Glomerular visceral epithelial cell (primary cell): ENCODE results near the gene NSF.
"Not testable (repeated sequence)": the region's sequence is repeated elsewhere in the genome, so short reads cannot be mapped to it uniquely, and the experiment has no call there.

ENCODE experiments used
- DNase-seq: peaks from one replicate; pipeline ENCODE4 v3.0.0-alpha.2; 2016; ENCODE audit errors: extremely low spot score

The NSF gene

GRCh38 chr17:46590157-46591146, at the start of gene NSF:
NSF (plus strand) TSS chr17:46590669; CDS start chr17:46590776, 107 bp downstream.
- DNase-seq: not testable (repeated sequence)

- DNase-seq: not testable (repeated sequence)
Observed at GRCh38 chr17:46548607-46549006, 41.9 kb upstream of the NSF start.

- DNase-seq: not testable (repeated sequence)
Observed at GRCh38 chr17:46559155-46559554, 31.3 kb upstream of the NSF start.

- DNase-seq: not testable (repeated sequence)
Observed at GRCh38 chr17:46560048-46560447, 30.4 kb upstream of the NSF start.

DNA sequence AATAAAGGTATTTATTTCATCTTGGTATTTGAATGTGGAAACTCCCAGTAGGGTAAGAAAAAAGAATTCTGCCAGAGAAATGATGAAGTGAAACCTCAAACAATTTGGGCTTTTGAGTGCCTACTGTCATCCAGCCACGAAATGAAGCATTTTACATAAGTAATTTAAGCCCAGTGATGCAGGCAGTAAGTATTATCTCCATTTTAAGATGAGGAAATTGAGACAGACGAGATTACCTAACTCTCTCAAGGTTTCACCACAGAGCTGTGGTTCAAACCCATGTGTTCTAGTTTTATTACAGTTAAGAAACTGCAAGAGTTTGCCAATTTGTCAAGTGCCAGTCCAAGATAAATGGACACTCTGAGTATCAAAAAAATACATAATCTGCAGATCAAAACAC, 24.2 kb upstream of the NSF start:
- not testable (repeated sequence) for DNase-seq

- DNase-seq: not testable (repeated sequence)
Observed at GRCh38 chr17:46566980-46567379, 23.5 kb upstream of the NSF start.

DNA sequence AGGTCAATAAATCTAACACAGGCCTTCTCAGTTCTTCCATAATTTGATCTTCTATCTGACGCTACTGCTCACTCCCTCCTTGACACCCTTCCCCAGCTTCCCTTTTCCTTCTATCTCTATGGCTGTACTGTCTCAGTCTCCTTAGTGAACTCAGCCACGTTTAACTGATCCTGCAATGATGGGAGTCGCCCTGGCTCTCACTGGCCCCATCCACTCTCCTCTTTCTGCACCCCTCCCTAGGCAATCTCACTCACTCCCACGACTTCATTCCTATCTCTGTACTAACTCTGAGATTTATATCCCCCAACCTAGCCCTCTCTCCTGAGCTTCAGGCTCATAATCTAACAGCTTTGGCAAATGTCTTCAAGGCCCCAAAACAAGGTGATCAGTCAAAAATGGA, 18.7 kb upstream of the NSF start:
- DNase-seq: not testable (repeated sequence)

- not testable (repeated sequence) for DNase-seq
Observed at GRCh38 chr17:46579083-46580075, 11.1 kb upstream of the NSF start, which contains the start of gene ARL17A. ARL17A (minus strand) TSS chr17:46579691; CDS start chr17:46576322, 3,369 bp downstream.

DNA sequence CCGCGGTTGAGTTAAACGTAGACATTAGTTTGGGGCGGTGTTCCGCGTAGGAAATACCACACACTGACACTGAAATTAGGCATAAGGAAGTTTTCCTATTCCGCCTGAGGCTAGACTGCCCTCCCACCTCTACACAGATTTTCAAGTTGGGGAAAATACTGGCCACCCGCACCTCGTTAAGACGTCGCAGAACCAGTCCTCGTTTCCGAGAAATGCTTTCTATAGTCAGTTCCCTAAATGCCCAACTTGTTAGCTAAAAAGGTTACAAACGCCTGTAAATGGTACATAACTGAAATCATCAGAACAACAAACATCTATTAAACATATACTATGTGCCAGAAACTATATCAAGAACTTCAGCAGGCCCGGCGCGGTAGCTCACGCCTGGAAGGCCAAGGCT, 10.4 kb upstream of the NSF start:
- not testable (repeated sequence) for DNase-seq

GRCh38 chr17:46585444-46585843, 5.0 kb upstream of the NSF start:
- DNase-seq: not testable (repeated sequence)

GRCh38 chr17:46591332-46591731, 863 bp downstream of the NSF start:
- DNase-seq: not testable (repeated sequence)

- DNase-seq: not testable (repeated sequence)
Observed at GRCh38 chr17:46598344-46598931, 8.0 kb downstream of the NSF start.

GRCh38 chr17:46600767-46601166, 10.3 kb downstream of the NSF start:
- not testable (repeated sequence) for DNase-seq

GRCh38 chr17:46603125-46603524, 12.7 kb downstream of the NSF start:
- DNase-seq: not testable (repeated sequence)

- not testable (repeated sequence) for DNase-seq
Observed at GRCh38 chr17:46611304-46611703, 20.8 kb downstream of the NSF start.

GRCh38 chr17:46613876-46614275, 23.4 kb downstream of the NSF start:
- not testable (repeated sequence) for DNase-seq

DNA sequence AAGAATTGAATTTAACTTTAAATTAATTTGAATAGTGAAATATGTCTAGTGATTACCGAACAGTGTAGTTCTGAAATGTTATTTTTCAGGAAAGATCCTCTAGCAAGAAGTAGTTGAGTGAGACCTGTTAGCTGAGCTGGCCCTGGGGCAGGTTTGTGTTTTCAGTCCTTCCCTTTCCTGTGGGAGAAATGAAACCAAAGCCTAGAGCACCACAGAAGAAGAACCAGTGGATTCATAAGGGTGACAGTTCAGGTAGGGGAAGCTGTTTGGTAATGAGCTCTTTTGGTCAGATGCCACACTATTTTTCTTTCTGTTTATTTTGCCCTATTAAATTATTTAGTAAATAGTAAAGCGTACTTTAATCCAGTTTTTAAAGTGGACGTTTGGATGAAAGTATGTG, 26.7 kb downstream of the NSF start:
- DNase-seq: not testable (repeated sequence)

GRCh38 chr17:46618975-46619374, 28.5 kb downstream of the NSF start:
- DNase-seq: not testable (repeated sequence)

GRCh38 chr17:46623790-46624189, 33.3 kb downstream of the NSF start:
- DNase-seq: not testable (repeated sequence)

DNA sequence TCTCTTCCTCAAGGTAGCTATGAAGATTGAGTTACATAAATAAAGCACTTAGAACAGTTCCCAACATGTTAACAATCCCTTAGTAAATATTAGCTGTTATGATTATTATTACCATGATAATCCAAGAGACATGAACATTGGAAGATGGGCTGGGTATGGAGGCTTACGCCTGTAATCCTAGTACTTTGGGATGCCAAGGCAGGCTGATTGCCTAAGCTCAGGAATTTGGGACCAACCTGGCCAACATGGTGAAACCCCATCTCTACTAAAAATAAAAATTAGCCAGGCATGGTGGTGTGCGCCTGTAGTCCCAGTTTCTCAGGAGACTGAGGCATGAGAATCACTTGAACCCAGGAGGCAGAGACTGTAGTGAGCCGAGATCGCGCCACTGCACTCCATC, 34.3 kb downstream of the NSF start:
- not testable (repeated sequence) for DNase-seq

- not testable (repeated sequence) for DNase-seq
Observed at GRCh38 chr17:46627452-46627851, 37.0 kb downstream of the NSF start.
